Measurements from ENCODE around the gene ANKRD65. TPM values are rescaled to one million over a fixed set of nuclear protein-coding genes. Genes with fewer than 3 reads are reported as not detected.
"Not testable (repeated sequence)": the region's sequence is repeated elsewhere in the genome, so short reads cannot be mapped to it uniquely, and the experiment has no call there.

ANKRD65 gene
- total RNA-seq, 2 donors from 2014 or later: 2.4 to 7.4 TPM

DNA sequence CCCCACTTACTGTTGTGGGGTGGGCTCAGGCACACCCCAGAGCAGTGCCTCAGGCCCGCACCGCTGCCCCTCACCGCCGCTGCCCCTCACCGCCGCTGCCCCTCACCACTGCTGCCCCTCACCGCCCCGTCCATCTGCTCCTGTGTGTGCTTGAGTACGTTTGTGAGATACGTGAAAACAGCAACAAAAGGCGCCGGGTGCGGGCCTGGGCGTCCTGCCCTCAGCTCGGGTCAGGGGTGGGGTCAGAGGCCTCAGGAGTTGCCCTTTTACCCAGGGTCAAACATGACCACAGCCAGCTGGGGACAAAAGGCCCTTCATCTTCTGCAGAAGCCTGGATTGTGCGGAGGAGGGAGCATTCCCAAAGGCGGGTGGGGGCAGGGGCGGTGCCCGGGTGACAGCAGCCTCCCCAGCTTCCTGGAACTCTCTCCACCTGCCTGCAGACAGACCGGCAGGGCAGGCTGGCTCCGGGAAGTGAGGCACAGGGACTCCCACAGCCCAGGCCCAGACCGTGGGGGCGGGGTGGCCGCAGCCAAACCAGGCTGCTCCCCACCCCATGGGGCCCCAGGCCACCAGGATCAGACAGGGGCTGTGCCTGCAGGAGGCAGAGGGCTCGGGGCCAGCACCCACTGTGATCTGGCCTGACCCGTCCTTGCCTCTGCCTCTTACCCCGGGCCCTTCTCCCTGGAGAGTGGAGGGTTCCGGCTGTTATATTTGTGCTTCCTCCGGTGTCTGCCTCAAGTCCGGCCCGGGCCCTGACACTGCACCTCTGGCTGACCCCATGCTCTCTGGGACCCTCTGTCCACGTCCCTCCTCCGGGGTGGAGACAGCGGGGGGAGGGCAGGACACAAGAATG, 12.1 kb upstream of the ANKRD65 start:
- DNase-seq (ENCODE audit: low spot score): no peak
- intact Hi-C loops (cut with DNase I): no loop called here

DNA sequence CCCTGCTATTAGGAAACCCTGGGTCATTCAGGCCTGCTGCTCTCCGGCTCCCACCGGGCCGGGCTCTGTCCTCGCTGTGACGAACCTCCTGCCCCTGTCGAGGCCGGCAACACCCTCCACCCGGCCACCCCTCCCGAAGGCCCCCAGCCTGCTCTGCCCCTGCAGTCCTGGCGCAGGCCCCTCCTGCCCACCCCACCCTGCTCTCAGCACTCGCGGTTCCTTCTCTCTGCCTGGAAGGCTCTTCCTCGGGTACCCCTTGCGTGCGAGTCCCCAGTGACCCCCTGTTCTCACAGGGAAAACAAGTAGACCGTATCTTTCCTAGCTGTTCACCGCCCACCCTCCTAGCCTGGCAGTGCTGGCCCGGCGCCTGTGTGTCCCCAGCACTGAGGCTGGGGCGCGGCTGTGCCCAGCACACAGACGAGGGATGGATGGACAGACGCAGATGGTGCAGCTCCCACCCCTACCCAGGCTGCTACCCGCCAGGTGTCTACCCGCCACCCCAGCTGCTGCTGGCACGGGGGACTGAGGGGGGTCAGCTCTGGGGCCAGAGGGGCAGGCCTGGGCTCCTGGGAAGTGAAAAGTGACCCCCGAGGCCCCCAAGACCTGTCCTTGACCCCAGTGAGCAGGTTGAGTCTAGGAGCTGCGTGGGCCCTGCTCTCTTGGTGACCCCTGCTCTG, 11.3 kb upstream of the ANKRD65 start:
- DNase-seq (ENCODE audit: low spot score): no peak
- intact Hi-C loops (cut with DNase I): no loop called here

DNA sequence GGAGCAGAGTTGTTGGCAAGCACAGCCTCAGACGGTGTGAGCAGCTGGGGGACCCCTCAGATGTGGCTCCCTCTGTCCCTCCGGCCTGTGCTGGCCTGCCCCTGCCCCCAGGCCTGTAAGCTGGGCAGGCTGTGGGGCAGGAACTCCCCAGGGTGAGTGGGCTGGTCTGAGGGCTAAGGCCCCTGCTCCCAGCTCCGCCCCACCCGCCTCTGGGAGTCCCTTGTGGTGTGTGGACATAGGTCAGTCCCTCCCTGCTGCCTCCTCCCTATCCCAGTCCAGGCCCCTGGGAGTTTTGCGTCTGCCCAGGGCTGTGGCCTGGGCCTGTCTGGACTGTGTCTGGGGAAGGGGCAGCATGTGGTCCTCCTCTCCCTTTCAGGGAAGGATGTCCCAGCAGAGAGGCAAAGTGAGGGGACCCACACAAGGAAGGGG, 10.8 kb upstream of the ANKRD65 start:
- intact Hi-C loops (cut with DNase I): no loop called here
- peak; percentile 84 for DNase-seq (ENCODE audit: low spot score)

DNA sequence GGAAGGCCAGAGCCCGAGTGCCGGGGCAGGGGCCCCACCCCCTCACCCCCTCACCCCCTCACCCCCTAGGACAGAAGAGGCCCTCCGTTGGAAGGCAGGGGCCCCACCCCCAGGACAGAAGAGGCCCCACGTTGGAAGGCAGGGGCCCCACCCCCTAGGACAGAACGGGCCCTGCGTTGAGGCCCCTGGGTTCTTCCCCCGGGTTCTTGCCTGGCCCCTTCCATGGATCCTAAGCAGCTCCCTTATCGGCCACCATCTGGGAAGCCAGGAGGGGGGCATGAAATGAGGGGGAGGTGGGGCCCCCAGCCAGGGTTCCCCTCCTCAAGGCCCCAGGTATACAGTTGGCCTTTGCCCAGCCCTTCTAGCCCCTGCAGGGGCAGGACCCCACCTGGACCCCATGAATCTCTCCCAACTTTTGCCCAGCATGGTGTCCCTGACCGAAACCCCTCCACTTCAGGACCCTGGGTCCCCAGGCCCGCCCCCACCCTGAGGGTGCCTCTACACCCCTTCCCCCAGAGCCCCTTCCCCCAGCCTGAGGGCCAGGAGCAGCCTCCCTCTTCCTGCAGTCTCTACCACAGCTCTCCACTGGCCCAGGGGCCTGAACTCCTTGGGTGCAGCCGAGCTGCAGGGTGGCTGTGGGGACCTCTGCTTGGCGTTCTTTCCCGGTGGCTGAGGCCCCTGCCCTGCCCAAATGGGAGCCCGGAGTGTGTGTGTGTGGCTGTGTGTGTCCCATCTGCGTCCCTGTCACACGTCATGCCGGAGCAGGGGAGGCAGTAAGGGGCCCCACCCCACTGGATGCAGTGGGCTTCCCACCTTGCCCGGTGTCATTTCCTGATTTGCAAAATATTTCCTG, 10.1 kb upstream of the ANKRD65 start:
- intact Hi-C loops (cut with DNase I): no loop called here
- DNase-seq (ENCODE audit: low spot score): no peak

DNA sequence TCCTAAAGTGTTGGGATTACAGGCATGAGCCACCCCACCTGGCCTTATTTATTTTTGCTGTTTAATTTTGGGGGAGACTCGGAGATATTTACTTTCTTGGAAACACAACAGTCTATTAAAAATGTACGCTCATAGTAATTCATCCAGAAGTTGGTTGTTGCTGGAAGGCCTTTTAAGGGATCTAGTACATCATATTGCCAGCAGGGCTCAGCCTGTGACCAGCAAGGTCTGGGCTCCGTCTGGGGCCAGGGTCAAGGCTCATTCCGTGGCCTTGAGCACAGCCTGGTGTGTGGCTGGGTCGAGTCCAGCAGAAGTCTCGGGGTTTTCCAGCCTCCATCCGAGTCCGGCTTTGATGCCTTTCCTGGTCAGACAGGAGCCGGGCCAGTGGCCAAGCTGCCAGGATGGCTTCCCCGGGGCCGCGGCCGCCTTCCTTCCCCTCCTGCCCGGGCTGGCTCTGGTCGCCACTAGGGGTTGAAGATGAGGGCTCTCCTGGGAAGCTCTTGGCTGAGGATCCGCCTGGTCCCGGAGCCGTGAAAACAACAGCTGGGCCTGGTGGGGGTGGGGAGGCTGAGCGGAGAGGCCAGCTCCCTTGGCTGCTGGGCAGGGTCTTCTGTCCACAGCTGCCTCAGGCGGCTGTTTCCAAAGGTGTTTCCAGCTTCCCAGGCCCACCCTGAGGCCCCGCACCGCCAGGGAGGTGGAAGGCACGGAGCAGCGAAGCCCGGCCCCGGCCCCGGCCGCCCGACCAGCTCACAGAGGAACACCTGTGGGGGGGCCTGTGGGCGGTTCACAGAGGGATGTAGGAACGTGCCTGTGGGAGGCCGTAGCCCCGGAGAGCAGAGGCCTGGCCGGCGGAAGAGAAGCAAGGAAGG, 9.3 kb upstream of the ANKRD65 start:
- intact Hi-C loops (cut with DNase I): no loop called here
- peak; percentile 91 for DNase-seq (ENCODE audit: low spot score)

DNA sequence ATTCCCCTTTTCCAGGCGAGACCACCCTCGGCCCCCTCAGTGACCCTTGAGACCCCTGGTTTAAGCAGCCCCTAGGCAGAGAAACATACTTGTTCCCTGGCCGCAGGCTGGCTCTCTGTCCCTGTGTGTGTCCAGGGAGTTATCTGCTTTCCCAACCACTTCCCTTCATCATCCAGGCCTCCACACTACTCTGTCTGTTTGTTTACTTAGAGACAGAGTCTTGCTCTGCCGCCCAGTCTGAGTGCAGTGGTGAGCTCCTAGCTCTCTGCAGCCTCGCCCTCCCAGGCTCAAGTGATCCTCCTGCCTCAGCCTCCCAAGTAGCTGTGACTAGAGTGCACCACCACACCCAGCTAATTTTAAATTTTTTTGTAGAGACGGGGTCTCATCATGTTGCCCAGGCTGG, 8.6 kb upstream of the ANKRD65 start:
- DNase-seq (ENCODE audit: low spot score): no peak
- intact Hi-C loops (cut with DNase I): no loop called here

DNA sequence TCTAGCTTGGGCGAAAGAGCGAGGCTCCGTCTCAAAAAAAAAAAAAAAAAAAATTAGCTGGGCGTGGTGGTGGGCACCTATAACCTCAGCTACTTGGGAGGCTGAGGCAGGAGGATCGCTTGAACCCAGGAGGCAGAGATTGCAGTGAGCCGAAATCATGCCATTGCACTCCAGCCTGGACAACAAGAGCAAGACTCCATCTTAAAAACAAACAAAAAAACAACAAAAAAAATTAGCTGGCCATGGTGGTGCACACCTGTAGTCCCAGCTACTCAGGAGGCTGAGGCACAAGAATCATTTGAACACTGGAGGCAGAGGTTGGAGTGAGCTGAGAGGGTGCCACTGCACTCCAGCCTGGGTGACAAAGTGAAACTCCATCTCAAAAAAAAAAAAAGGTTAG, 7.9 kb upstream of the ANKRD65 start:
- intact Hi-C loops (cut with DNase I); DNase-seq (ENCODE audit: low spot score): not testable (repeated sequence)

DNA sequence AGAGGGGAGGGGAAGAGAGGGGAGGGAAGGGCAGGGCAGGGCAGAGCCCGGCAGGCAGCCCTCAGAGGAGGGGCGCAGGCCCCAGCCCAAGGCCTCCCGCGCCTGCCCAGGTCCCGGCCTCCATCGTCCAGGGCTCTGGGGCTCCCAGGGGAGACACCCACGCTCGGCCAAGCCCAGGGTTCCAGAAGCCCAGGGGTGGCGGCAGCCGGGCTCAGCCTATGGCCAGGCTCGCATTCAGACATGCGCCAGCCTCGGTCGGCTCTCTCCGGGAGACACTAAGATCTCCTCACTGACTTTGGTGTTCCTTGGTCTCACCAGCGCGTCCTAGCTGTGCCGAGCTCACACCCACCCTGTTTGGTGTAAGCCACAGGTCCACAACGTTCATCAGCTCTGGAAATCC, 7.1 kb upstream of the ANKRD65 start:
- DNase-seq (ENCODE audit: low spot score): no peak
- intact Hi-C loops (cut with DNase I): no loop called here

DNA sequence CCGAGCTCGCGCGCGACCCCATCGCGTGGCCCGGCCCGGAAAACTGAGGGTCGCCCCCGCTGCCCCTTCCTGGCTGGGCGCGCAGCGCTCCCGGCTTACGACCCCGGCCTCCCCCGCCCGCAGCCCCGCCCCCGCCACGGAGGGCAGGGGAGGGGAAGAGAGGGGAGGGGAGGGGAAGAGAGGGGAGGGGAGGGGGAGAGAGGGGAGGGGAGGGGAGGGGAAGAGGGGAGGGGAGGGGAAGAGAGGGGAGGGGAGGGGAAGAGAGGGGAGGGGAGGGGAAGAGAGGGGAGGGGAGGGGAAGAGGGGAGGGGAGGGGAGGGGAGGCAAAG, 6.7 kb upstream of the ANKRD65 start:
- DNase-seq (ENCODE audit: low spot score): no peak

DNA sequence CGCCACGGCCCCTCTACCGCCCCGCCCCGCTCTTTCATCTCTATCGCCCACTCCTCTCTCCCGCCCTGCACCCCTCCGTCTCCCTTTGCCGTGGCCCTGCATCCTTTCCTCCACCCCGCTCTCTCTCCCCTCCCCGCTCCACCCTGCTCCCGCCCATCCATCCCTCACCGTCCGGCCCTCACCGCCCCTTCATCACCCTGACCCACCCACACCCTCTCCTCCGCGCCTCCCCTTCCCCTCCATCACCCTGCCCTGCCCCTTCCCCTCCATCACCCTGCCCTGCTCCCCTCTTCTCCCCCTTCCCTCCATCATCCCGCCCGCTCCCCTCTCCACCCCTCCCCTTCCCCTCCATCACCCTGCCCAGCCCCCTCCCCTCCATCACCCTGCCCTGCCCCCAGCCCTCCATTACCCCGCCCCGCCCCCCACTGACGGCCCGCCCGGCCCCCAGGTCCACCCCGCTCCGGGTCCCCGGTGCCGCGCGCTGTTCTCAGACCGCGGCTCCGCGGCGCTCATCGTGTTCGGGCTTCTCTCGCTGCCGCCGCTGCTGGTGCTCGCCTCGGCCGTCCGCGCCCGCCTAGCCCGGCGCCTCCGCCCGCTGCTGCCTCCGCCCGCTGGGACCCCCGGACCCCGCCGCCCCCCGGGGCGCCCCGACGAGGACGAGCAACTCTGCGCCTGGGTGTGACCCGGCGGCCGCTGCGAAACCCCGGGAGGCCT, 6.2 kb upstream of the ANKRD65 start:
- intact Hi-C loops (cut with DNase I): no loop called here
- peak; percentile 80 for DNase-seq (ENCODE audit: low spot score)

More for the DNA sequence above, 6.7 kb upstream of the ANKRD65 start:
- intact Hi-C loops (cut with DNase I): no loop called here

DNA sequence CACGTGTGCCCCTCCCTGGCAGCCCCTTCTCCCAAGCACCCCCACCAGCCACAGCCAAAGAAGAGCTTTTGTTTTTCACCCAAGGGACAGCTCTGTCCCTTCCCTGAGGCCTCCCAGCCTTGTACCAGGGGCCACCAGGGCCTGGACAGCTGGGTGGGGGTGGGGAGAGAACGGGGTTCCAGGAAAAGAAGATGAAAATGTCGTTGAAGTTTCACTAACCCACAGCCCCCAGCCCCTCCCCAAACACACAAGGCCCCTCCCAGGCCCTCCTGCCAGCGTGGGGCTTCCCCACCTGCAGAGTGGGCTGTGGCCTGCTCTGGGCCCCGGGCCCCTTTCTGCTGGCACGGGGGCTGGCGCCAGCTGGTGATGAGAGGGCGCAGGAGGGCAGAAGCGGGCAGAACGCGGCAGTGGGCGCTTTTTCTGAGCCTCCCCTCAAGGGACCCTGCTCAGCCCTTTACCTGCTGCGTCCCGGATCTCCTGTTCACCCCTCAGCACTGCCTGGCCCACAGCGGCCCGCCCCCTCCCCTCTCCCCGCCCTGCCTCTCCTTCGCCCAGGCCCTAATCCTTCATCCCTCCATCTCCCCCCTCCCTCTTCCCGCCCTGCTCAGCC, 5.5 kb upstream of the ANKRD65 start:
- intact Hi-C loops (cut with DNase I): no loop called here
- no peak for DNase-seq (ENCODE audit: low spot score)

DNA sequence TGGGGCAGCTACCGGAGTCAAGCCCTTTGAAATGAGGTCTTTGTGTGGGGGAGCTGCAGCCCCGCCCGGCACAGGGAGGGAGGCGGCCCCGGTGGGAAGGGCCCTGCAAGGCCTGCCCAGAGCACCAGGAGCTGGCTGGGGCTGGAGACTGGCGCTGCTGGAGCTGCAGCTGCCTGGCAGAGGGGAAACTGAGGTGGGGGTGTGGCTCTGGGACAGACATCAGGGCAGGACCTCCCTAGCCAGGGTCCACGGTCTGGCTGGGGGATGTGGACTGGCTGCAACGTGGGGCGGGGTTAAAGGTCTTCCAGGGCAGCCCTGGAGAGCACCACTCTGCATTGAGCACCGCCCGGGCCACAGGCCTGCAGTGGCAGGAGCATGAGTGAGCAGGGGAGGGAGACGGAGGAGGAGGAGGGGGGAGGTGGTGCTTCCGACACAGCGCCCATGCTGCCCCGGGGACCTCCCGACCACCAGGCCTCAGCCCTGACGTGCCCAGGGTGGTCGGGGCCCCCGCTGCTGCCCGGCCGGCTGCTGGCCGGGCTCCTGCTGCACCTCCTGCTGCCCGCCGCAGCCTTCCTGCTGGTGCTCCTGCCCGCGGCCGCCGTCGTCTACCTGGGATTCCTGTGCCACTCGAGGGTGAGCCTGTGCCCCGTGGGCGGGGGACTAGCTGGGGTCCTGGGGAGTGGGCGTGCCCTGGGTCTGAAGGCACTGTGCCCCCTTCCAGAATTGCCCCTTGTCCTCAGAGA, 4.8 kb upstream of the ANKRD65 start:
- no peak for DNase-seq (ENCODE audit: low spot score)
- intact Hi-C loops (cut with DNase I): no loop called here

DNA sequence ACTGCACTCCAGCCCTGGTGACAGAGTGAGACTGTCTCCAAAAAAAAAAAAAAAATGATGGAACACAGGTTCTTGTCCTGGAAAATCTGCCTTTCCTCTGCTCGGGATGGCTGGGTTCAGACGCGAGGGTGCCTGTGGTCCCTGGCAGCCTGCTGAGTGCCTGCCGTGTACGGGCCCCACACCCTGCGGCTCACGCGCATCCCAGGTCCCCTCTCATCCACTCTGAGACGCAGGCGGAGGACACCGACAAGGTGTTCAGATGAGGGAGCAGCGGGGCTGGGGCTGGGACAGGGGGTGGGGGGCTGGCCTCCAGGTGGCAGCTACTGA, 4.3 kb upstream of the ANKRD65 start:
- intact Hi-C loops (cut with DNase I): no loop called here
- DNase-seq (ENCODE audit: low spot score): no peak

DNA sequence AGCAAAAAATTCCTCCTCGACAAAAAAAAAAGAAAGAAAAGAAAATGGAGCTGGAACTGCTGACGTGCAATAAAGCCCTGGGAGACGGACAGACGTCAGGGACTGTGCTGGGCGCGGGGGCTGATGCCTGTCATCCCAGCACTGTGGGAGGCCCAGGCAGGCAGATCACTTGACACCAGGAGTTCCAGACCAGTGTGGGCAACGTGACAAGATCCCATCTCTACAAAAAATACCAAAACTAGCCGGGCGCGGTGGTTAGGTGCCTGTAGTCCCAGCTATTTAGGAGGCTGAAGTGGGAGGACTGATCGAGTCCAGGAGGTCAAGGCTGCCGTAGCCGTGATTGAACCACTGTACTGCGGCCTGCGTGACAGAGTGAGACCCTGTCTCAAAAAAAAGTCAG, 3.6 kb upstream of the ANKRD65 start:
- DNase-seq (ENCODE audit: low spot score): no peak
- intact Hi-C loops (cut with DNase I): no loop called here

DNA sequence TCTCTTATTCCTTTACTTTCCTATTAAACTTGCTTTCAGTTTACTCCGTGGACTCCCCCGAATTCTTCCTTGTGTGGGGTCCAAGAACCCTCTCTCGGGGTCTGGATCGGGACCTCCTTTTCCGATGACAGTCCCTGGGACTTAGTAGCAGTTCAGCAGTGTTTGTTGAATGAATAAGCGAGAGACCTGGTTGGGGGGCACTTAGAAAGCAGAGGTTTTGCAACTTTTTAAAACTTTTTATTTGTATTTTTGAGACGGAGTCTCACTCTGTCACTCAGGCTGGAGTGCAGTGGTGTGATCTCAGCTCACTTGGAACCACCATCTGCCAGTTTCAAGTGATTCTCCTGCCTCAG, 2.1 kb upstream of the ANKRD65 start:
- intact Hi-C loops (cut with DNase I): no loop called here
- no peak for DNase-seq (ENCODE audit: low spot score)

DNA sequence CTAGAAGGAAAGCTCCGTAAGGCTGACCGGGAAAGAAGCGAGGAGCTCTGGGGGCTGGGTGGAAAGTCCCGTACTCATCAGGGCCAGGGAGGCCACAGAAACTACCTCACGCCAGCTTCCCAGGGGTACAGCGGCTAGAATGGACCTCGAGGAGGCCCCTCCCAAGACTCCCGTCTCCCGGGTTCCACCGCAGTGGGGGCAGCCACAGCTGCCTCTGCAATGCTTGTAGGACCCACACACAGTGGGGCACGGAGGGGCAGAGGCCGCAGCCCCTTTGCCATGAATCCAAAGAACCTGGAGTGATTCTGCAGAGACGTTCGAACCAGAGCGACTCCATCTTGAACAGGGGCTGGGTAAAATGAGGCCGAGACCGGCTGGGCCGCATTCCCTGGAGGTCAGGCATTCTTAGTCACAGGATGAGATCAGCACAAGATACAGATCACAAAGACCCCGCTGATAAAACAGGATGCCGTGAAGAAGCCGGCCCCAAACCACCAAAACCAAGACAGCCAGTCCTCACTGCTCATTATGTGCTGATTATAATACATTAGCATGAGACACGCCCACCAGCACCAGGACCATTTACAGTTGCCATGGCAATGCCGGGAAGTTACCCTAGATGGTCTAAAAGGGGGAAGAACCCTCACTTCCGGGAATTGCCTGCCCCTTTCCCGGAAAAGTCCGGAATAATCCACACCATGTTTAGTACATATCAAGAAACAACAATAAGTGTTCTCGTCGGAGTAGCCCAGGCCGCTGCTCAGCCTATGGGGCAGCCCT, 1.6 kb upstream of the ANKRD65 start:
- intact Hi-C loops (cut with DNase I): no loop called here
- no peak for DNase-seq (ENCODE audit: low spot score)

DNA sequence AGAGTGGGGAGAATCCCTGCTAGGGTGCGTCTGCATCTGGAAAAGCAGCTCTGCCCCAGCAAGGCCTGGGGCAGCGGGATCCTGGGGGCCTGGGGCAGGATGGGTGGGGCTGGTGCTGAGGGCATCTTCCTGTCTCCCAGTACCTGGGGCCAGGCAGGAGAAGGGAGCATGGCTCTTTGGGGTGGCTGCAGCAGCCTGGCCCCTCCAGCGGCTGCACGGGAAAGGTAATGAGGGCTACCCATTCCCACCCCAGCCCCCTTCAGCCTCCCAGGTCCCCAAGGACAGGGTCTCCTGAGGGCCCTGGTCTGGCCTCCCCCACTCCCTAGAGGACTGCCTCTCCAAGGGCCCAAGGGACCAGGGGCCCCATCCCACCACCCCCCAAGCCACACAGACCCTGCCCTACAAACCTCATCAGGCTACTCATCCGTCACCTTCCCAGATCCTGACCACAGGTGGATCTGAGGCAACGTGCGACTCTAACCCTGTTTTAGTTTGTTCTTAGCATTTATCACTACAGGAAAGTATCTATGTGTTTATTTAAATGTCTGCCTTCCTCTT, 910 bp upstream of the ANKRD65 start:
- intact Hi-C loops (cut with DNase I): no loop called here
- no peak for DNase-seq (ENCODE audit: low spot score)

Measured in posterior vena cava (tissue), 2 donors.